SU-DHL-6 (cell line): Measurements from ENCODE around the gene RHOV.
"Not testable (repeated sequence)": the region's sequence is repeated elsewhere in the genome, so short reads cannot be mapped to it uniquely, and the experiment has no call there.

Source experiments
- CTCF ChIP-seq: fragments of 200-600 bp; sonication (generic); IDR thresholded peaks from one replicate; pipeline ENCODE4 v1.5.1; 2017; ENCODE audit warnings: antibody characterized with exemption, mild to moderate bottlenecking, low read length, moderate library complexity; ENCODE audit not compliant: insufficient read depth, poor library complexity, severe bottlenecking
- EZH2phosphoT487 ChIP-seq: fragments of 200-600 bp; sonication (generic), shearing (Covaris generic); conservative IDR thresholded peaks from 2 replicates; pipeline ENCODE4 v1.6.1; 2018; ENCODE audit warnings: mild to moderate bottlenecking, antibody characterized with exemption, low read length, moderate library complexity, mixed read lengths

- TF ChIP-seq CTCF, EZH2phosphoT487: not testable (repeated sequence)
These were observed 12.9 kb downstream of the RHOV start for GRCh38 chr15:40861147-40861546.
